ENCODE results near the gene HCFC1.

HCFC1 gene

DNA sequence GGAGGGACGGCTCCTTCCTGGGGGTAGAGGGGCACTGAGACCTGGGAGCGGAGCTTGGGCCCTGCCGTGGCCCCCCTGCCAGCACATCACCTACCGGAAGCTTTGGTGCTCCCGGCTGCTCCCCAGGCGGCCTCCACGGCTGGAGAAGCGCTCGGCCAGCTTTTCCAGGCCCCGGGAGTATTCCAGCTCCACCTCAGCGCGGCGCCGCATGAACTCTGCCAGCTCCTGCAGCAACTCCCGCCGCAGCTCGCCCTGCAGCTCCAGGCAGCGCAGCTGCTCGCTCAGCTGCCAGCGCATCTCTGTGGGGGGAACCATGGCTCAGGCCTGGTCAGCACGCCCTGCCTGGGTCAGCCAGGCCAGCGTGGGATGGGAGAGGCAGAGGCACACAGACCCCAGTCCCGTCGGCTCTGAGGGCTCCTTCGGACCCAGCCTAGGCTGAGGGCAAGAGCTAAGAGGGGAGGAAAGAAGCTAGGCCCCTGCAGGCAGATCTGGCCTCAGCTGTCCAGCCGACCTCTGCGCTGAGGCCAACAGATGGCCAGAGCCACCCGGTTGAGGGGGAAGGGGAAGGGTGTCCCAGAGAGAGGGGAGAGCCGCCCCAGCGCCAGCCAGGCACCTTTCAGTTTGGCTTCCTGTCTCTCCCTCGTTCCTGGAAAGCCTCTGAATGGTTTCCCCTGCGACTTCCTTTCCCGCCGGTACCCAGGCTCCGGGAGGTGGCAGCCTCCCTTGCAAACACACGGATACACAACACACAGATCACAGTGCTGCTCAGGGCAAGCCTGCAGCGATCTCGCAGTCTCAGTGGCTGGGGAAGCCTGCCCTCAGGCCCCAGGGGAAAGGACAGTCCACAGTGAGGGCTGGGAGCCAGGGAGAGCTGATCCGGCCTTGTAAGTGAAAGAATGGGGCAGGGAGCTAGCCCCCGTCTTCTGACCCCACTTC lies 49.8 kb downstream of the HCFC1 start:
- no peak for DNase-seq

DNA sequence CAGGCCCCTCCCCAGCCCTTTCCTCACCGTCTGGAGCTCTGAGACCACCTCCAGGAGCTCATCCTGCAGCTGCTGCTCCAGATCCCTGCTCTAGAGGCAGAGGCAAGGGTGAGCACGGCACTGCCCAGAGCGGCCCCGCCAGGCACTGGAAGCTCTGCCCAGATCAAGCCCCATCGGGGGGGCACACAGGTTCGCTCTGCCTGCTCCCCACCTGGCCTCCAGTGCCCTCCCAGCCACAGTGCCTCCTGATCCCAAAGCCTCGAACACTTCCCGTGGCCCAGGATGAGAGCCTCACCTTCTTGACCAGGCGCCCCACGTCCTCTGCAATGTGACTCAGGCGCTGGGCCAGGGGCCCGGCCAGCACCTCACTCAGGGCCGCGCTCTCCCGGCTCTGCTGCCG lies 50.5 kb downstream of the HCFC1 start:
- no peak for DNase-seq

DNA sequence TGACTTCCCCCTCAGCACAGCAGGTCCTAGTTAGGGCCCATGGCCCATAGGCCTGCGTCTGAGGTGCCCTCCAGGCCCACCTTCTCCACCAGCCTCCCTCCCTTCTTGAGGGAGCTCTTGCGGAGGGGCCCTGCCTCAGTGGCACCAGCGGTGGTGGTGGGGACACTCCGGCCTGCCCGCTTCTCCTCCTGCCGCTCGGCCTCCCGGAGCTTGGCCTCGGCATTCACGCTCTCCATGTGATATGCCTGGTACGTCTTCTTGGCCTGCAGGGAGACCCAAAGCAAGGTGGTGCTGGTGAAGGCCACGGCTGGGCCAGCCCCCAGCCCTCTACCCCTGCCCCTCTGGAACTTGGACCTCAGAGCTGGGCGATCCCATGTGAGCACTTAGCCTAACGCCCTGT lies 51.1 kb downstream of the HCFC1 start:
- no peak for DNase-seq

DNA sequence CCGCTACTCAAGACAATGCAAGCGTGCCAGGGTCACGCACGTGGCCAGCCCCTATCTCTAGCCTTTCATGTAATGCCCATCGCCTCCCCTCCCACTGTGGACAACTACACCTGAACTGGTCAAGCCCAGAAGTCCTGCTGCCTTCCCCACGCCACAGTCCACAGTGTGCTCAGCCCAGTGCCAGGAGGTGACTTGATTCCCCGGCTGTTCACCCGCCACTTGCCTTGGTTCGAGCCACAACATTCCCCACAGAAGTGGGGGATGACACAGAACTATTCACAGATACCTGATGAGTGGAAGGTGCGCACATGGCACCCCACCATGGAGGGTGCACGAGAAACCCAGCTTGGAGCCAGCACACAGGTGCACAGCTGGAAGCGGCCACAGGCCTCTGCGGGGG lies 52.3 kb downstream of the HCFC1 start:
- no peak for DNase-seq

DNA sequence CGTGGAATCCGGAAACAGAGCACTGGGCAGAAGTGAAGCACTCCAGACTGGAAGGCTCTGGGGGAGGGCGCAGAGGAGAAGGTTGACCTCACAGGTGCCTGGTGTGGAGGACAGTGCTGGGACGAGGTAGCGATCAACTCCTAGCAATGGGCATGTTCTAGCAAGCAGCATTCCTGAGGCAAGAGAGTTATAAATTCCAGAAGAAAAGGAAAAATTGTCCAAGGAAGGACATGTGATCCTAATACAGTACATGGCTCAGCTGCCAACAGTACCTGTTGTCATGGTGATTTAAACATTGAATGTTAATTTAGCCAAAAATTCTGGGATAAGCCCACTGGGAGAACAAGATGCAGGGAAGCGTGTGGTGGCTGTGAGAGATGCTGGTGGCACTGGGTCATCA lies 53.7 kb downstream of the HCFC1 start:
- DNase-seq, result no peak

DNA sequence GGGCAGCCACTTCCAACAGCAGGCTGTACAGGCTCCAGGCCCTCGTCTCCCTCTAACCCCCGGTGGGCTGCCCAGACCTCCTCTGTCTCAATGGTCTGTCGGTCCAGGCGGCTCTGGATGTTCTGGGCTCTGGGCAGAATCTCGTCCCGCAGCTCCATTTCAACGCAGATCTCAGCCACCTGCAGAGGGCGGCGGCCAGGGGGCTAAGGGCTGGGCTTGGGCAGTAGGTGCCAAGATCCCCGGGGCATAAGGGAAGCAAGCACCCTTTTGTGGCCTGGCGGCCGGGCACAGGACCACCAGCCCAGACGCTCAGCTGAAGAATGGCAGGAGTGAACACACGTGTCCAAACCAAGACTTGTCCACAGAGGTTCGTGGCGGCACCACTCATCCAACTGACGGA lies 57.9 kb downstream of the HCFC1 start:
- DNase-seq, result no peak

DNA sequence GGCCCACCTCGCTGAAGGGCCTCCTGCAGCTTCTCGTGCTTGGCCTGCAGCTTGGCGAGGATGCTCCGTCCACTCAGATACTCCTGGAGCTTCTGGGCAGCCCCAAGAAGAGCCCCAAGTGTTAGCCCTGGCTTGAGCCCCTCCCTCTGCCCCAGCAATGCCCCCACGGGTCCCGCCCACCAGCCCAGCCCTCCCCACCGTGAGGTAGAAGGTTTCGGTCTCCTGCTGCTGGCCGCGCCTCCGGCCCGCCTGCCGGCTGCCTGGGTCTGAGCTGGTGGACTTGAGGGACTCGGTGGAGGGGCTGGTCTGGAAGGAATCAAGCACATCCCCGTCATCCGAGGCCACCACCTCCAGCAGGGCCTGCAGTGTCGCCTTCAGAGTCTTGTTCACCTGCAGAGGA lies 58.4 kb downstream of the HCFC1 start:
- no peak for DNase-seq

DNA sequence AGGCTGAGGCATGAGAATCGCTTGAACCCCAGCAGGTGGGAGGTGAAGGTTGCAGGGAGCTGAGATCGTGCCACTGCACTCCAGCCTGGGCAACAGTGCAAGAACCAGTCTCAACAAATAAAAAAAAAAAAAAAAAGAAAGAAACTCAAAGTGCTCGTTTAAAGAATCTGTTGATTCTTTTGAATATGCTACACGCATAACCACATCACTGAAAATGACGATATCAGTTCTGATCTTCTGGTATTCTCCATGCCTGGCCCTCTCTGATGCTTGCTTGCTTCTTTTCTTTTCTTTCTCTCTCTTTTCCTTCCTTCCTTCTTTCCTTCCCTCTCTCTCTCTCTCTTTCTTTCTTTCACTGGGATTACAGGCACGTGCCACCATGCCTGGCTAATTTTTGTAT lies 59.8 kb downstream of the HCFC1 start:
- no peak for DNase-seq

DNA sequence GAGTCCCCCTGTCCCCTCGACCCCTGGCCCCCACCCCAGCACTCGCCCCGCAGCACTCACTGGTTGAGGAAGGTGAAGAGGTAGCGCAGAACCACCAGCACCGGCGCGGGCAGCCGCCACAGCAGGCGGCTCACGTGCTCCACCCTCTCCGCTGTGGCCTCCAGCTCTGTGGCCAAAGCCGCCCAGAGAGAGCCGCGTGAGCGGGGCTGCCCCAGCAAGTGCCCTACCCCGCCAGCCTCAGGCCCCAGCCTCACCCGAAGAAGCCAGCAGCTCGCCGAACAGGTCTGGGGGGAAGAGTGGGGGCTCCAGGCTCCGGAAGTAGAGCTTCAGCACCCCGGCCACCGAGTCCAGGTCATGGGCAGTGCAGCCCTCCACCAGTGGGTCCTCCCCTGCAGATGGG lies 61.2 kb downstream of the HCFC1 start:
- no peak for DNase-seq

DNA sequence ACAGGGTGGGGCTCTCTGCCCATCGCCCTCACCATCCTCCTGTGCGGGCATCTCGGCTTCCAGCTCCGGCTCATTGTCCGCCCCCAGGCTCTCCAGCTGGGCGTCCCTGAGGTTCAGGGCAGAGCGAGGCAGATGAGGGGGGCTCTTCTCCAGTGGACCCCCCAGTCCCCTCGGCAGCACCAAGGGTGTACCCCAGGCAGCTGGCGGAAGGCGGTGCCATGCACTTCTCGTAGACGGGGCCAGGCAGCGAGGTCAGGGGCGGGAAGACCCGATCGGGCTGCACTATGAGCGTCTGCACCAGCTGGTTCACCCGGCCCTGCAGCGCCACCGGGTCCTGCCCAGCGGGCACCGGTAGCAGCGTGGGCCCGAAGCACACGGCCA lies 61.6 kb downstream of the HCFC1 start:
- no peak for DNase-seq

DNA sequence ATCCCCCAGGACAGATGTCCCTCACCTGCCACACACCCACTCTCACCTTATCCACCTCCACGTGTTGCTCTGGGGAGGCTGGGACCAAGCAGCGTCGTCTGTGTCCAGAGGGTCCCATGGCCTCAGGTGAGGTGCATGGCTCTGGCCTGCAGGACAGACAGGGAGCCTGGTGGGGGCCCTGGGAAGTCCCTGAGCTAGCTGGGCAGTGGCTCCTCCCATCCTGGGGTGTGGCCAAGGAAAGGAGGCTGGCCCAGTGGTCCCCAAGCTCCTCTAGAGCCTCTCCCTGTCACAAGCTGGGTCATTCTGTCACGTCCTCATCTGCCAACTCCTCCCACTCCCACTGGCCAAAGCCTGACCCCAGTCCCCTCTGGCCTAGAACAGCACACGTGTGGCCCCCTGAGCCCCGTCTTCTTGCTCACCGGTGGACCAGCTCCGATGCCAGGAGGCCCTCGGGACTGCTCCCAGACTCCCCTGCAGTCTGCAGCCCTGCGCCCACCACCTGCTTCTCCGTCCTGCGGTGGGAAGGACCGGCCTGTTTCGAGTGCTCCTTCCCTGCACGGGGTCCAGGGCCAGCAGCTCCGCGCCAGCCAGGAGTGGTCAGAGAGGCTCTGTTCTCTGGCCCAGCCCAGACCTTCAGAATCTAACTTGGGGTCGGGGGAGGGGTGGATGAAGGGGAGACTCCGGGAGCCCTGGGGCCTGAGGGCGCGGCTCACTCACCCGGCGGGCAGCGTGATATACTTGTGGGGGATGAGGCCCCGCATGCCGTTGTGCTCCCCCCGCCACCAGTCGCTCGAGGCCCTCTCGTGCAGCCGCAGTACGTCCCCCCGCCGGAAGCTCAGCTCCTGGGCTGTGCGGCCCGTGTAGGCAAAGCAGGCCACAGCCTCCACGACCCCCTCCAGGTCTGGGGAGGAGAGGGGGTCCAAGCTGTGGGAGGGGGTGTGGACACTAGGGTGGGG lies 62.3 kb downstream of the HCFC1 start:
- no peak for DNase-seq

DNA sequence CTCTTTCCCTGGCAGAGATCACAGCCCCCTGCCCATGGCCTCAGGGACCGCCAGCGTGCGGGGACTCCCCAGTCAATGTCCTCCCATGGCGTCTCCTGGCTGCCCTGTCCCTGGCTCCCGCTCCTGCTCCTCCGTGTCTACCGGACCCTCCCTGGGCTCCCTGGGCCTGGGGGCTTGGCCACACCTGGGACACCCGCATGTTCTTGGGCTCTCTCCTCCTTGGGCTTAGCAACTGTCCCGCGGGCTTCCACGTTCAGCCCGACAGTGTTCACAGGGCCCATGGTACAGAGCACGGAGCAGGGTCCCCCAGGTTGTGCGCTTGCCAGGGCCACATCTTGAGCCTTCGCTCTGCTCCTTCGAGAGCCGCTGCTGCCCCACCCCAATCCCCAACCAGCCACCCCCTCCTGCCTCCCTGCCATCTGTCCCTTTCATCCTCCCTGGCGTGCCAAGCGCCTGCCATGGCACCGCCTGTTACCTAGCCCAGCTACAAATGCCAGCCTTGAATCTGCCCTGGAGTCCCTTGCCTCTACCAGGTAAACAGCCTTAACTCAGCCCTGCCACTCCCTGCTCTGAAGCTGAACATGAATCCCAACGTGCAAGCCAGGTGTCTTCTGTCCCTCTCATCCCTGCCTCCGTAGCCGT lies 63.3 kb downstream of the HCFC1 start:
- DNase-seq, result no peak

DNA sequence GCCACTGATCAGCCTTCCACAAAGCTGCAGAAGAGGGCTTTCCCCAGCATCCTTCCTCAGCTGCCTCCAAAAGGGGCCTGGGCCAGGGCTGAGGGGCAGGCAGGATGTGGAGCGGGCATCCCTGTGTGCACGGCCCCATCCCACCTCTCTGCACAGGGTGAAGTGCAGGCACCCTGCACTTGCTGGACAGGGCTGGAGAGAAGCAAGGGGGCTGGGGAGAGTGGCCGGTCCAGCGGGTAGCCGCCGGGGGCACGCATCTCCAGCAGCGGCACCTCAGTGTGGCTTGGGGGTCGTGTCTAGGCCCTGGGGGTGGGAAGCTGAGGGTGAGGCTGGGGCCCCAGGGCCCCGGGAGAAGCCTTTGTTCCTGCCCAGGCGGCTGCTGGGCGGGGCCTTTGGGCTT lies 64.2 kb downstream of the HCFC1 start:
- DNase-seq, result no peak

DNA sequence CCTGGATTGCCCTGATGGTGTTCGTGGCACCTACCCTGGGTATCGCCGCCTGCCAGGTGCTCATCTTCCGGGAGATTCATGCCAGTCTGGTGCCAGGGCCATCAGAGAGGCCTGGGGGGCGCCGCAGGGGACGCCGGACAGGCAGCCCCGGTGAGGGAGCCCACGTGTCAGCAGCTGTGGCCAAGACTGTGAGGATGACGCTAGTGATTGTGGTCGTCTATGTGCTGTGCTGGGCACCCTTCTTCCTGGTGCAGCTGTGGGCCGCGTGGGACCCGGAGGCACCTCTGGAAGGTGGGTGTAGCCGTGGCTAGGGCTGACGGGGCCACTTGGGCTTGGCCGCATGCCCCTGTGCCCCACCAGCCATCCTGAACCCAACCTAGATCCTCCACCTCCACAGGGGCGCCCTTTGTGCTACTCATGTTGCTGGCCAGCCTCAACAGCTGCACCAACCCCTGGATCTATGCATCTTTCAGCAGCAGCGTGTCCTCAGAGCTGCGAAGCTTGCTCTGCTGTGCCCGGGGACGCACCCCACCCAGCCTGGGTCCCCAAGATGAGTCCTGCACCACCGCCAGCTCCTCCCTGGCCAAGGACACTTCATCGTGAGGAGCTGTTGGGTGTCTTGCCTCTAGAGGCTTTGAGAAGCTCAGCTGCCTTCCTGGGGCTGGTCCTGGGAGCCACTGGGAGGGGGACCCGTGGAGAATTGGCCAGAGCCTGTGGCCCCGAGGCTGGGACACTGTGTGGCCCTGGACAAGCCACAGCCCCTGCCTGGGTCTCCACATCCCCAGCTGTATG lies 65.3 kb downstream of the HCFC1 start:
- no peak for DNase-seq

DNA sequence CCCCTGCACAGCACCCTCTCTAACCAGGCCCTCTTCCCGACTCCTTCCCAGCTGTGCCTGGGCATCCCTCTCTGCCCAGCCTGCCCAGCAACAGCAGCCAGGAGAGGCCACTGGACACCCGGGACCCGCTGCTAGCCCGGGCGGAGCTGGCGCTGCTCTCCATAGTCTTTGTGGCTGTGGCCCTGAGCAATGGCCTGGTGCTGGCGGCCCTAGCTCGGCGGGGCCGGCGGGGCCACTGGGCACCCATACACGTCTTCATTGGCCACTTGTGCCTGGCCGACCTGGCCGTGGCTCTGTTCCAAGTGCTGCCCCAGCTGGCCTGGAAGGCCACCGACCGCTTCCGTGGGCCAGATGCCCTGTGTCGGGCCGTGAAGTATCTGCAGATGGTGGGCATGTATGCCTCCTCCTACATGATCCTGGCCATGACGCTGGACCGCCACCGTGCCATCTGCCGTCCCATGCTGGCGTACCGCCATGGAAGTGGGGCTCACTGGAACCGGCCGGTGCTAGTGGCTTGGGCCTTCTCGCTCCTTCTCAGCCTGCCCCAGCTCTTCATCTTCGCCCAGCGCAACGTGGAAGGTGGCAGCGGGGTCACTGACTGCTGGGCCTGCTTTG lies 66.0 kb downstream of the HCFC1 start:
- DNase-seq, result no peak

DNA sequence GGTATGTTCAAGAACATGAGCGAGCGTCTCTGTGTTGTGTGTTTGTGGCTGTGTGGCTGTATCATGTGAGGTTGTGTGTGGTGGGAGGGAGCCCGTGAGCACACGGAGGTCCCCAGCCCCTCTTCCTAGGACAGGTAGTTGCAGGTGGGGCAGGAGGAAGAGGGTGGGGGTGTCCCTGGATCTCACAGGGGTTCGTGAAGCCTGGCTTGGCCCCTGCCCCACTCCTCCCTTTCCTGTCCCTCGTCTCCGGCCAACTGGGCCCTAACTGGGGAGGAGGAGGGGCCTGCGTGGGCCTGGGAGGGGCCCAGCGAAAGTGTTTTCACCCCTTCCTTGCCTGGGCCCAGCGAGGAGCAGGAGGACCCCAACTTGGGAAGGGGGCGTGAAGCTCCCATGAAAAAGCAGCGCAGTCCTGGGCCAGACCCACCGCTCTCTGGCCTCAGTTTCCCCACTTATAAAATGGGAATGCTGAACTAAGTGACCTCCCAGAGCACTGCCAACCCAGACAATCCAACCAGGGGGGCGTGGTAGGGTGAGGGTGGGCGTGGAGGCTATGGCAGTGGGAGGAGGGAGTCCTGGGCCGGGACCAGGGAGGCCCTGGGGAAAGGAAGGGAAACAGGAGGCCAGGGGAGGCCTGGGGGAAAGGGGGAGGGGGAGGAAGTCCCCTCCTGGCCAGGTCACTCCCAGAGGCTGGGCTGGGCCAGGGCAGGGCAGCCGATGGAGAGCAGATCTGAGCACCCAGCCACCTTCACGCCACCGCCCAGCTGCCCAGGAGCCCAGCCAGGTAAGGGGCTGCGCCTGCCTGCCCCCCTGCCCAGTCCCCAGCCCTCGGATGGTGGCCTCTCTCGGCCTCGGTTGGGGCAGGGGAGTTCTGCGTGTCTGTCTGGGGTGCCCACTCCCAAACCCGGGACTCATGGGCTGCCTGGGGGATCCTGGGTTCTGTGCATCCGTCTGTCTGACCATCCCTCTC lies 67.3 kb downstream of the HCFC1 start, which contains the start of gene AVPR2:
AVPR2 (plus strand) TSS at position 683 of the 967 bp plus-strand sequence. CDS start 473 bp downstream, outside the sequence.
- DNase-seq, result no peak

DNA sequence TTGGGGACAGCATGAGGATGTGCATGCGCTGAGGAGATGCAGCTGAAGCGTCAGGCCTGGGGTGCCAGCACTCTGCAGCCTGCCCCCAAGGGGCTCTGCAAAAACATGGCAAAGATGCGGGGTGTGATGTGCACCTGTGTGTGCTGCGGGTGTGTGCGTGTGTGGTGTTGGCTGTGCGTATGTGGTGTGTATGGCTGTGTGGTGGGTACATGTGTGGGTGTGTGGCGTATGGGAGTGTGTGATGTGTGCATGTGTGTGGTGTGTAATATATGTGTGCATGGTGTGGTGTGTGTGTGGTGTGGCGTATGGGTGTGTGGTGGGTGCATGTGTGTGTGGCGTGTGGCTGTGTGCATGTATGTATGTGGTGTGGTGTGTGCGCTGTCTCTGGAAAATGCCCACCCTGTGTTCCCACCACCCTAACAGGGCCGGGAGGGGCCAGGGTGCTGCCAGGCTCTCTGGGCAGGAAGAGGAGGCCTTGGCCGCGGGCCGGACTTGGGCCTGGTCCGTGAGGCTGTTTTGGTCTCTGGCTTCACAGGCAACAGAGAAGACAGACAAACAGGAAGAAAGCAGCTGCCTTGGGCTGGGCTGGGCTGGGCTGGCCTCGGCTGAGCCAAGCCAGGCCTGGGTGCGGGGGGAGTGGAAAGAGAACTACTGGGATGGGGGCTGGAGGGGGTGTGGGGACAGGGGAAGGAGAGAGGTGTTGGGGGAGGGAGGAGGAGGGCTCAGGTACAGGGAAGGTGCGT lies 68.2 kb downstream of the HCFC1 start:
- DNase-seq, result no peak

DNA sequence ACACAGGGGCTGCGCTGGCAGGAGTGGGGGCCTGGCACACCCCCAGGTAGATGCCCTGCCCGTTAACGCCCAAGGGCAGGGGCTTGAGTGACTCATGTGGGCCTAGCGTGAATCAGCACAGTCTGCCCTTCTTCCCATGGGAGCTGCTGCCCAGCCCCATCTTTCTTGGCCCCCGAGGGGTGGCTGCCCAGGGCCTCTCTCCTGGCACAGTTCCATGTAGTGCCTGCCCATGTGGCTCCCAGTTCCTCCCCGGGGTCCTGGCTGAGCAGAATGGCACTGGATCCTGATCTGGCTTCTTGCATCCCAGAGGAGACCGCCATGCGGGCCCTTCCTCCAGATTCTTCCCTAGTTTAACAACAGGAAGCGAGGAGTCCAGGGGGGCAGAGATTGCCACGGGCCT lies 69.2 kb downstream of the HCFC1 start:
- no peak for DNase-seq

DNA sequence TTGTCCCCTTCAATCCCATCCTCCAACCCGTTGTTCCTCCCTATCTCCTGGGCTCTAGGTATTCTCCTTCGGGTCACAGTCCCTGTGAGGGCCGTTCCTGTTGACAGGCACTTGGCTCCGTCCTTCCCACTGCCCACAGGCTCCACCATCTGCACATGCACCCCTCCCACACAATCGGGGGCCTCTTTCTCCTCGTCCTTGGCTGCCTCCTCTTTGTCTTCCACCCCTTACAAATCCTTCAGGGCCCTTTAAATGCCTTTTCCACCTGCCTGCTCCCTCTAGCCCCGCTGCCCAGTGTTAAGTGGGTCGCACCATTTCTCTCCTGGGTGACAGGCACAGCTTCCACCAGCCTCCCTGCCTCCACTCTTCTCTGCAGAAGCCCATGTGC lies 69.9 kb downstream of the HCFC1 start:
- DNase-seq, result no peak
